Smooth muscle cell (in vitro differentiated cells): ENCODE data around the gene NKX1-1. TPM values are rescaled to one million over a fixed set of nuclear protein-coding genes. Genes with fewer than 3 reads are reported as not detected.

Experiments used
- DNase-seq: peaks from one replicate; lab custom pipeline; 2025; ENCODE audit not compliant: unreplicated experiment; lab: John Stamatoyannopoulos, UW
- H2AFZ ChIP-seq: fragments of 200-600 bp; sonication (generic); 2 replicates; pipeline ENCODE4 v1.6.0; 2016; ENCODE audit warnings: antibody characterized with exemption, low read depth, mild to moderate bottlenecking
- H3F3A ChIP-seq: fragments of 200-600 bp; sonication (generic); 2 replicates; pipeline ENCODE4 v1.6.0; 2017; ENCODE audit warnings: antibody characterized with exemption, low read depth
- H3K27ac ChIP-seq: fragments of 200-600 bp; sonication (generic); 2 replicates; pipeline ENCODE4 v1.5.1; 2016; ENCODE audit warnings: low read depth, mild to moderate bottlenecking
- H3K27me3 ChIP-seq: fragments of 200-600 bp; sonication (generic); 2 replicates; pipeline ENCODE4 v1.6.1; 2016; ENCODE audit warnings: low read depth, mild to moderate bottlenecking
- H3K36me3 ChIP-seq: fragments of 200-600 bp; sonication (generic); 2 replicates; pipeline ENCODE4 v1.5.1; 2016; ENCODE audit warnings: low read depth
- H3K4me1 ChIP-seq: fragments of 200-600 bp; sonication (generic); 2 replicates; pipeline ENCODE4 v1.5.1; 2016; ENCODE audit warnings: low read depth
- H3K4me2 ChIP-seq: fragments of 200-600 bp; sonication (generic); 2 replicates; pipeline ENCODE4 v1.6.0; 2016; ENCODE audit warnings: mild to moderate bottlenecking
- H3K4me3 ChIP-seq: fragments of 200-600 bp; sonication (generic); 2 replicates; pipeline ENCODE4 v1.5.1; 2016; ENCODE audit warnings: mild to moderate bottlenecking
- H3K79me2 ChIP-seq: fragments of 200-600 bp; sonication (generic); 2 replicates; pipeline ENCODE4 v1.6.0; 2016; ENCODE audit warnings: low read depth, mild to moderate bottlenecking
- H3K9ac ChIP-seq: fragments of 200-600 bp; sonication (generic); 2 replicates; pipeline ENCODE4 v1.6.0; 2016; ENCODE audit warnings: low read depth
- H3K9me3 ChIP-seq: fragments of 200-600 bp; sonication (generic); replicated peaks from 2 replicates; pipeline ENCODE4 v1.5.1; 2016; ENCODE audit warnings: low read depth
- H4K20me1 ChIP-seq: fragments of 200-600 bp; sonication (generic); 2 replicates; pipeline ENCODE4 v1.6.0; 2016; ENCODE audit warnings: low read depth
- WGBS: methylation state at CpG from one replicate; pipeline ENCODE4 v1.1.7; 2016; ENCODE audit warnings: low lambda C conversion rate; 5-methylcytosine and 5-hydroxymethylcytosine counted together
- polyA plus RNA-seq: library from polyadenylated mRNA; unstranded; fragments of >200 nt; fragmentation: Nextera tagmentation; extraction: Ambion mirVana; gene quantifications from 2 replicates; pipeline ENCODE4 v1.2.1, GENCODE V29; 2016
- total RNA-seq: library from RNA; depleted of rRNA; stranded (reverse); fragments of >200 nt; gene quantifications from 2 replicates; pipeline ENCODE4 v1.2.3, GENCODE V29; 2014
- TF ChIP-seq, protein P1 (sequence below): fragments of 200-600 bp; sonication (generic); IDR thresholded peaks from 2 replicates; pipeline ENCODE4 v1.5.1; 2017; ENCODE audit warnings: borderline replicate concordance, mild to moderate bottlenecking, antibody characterized with exemption; ENCODE audit not compliant: insufficient read depth, poor library complexity, severe bottlenecking

Gene NKX1-1
- total and polyA plus RNA-seq, 2 experiments from 2014 or later: not detected

DNA sequence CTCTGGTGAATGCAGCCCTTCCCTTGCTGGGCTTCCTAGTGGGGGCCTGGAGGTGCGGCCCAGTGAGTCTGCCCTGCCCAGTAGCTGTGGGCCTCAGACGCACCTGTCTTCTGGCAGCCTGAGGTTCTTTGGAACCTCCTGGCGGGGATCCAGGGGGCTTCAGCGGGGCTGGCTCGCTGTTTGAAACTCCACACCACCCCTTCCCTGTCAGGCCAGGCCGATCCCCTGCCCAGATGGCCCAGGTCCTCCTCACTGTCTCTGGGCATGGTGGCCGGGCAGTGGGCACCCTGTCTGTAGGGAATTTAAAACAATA, 10.7 kb upstream of the NKX1-1 start:
- H3K36me3 ChIP-seq: no peaks in the 10 kb centered on the region
- H3K27me3 ChIP-seq: peaks cover 64% of the 10 kb centered on the region
- H2AFZ ChIP-seq: no peak overlapping the region
- no peak overlapping the region for H3K9ac ChIP-seq
- no peak overlapping the region for H3K27ac ChIP-seq
- DNase-seq: no peak
- H4K20me1 ChIP-seq: no peaks in the 10 kb centered on the region
- no peaks in the 10 kb centered on the region for H3K4me1 ChIP-seq
- TF ChIP-seq, protein P1, sequence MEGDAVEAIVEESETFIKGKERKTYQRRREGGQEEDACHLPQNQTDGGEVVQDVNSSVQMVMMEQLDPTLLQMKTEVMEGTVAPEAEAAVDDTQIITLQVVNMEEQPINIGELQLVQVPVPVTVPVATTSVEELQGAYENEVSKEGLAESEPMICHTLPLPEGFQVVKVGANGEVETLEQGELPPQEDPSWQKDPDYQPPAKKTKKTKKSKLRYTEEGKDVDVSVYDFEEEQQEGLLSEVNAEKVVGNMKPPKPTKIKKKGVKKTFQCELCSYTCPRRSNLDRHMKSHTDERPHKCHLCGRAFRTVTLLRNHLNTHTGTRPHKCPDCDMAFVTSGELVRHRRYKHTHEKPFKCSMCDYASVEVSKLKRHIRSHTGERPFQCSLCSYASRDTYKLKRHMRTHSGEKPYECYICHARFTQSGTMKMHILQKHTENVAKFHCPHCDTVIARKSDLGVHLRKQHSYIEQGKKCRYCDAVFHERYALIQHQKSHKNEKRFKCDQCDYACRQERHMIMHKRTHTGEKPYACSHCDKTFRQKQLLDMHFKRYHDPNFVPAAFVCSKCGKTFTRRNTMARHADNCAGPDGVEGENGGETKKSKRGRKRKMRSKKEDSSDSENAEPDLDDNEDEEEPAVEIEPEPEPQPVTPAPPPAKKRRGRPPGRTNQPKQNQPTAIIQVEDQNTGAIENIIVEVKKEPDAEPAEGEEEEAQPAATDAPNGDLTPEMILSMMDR: no peak
- H3K4me2 ChIP-seq: no peak overlapping the region
- H3K4me3 ChIP-seq: no peak overlapping the region
- no peaks in the 10 kb centered on the region for H3K9me3 ChIP-seq
- no peaks in the 10 kb centered on the region for H3F3A ChIP-seq
- WGBS: 90% methylated on average over 7 of the region's 7 CpGs
- H3K79me2 ChIP-seq: no peaks in the 10 kb centered on the region

DNA sequence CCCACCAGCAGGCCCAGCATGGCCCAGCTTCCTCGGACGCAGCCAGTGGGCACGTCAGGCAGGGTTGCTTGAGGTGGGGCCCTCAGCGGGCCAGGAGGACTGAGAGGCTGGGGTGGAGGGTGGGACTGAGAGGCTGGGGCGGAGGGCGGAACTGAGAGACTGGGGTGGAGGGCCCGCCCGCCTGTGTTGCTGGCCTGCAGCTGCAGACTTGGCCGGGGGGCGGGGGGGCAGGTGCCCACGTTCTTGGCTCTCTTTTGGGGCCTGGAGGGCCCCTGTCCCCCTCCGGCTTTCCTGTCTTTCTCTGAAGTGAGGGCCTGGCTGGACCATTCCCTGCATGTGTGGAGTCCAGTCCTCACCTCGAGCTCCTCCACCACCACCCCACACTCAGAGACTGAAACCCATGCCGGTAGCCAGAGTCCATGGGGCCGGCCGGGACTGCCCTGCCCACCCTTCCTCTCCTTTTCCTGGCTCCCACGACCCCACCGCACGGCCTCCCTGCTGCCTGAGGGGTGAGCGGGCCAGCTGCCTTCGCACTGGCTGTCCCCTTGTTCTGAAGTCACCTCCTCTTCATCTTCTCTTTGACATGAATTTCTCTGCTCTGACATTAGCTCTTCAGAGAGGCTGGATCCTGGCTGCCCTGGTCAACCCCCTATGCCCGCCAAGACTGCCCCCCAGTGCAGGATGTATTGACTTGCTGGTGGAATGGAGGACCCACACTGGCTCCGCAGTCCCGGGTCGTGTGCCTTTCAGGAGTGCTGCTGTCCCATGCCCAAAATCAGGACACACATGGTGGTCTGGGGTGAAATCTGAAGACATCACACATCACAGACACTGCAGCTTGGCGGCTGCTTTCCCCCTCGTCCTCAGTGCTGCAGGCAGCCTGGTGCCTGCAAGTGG, 10.1 kb upstream of the NKX1-1 start:
- H3K27me3 ChIP-seq: peaks cover 66% of the 10 kb centered on the region
- TF ChIP-seq, protein P1: no peak

DNA sequence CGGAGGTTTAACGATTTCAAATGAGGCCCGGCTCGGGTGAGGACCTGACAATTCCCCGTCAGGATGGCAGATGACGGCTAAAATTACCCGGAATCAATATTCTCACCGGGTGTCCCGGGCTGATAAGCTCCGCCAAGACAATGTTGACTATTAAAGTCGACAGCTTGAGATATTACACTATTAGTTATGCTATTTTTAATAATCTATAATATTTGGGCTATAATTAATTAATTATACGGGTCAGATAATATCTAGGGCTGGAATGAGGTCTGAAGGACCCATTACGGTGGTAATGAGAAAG, 9.4 kb upstream of the NKX1-1 start:
- 88% methylated on average over 13 of the region's 13 CpGs for WGBS
- TF ChIP-seq, protein P1: no peak

More for the DNA sequence above, 10.1 kb upstream of the NKX1-1 start:
- no peak for DNase-seq
- Histone ChIP-seq H3K27ac (no peak overlapping the region), H3K4me2 (no peak overlapping the region), H2AFZ (no peak overlapping the region), H3K79me2 (no peaks in the 10 kb centered on the region), H3K36me3 (no peaks in the 10 kb centered on the region), H3K9me3 (no peaks in the 10 kb centered on the region), H4K20me1 (no peaks in the 10 kb centered on the region), H3K9ac (no peak overlapping the region), H3K4me3 (no peak overlapping the region), H3K4me1 (no peaks in the 10 kb centered on the region), H3F3A (no peaks in the 10 kb centered on the region)
- 81% methylated on average over 25 of the region's 27 CpGs for WGBS

More for the DNA sequence above, 9.4 kb upstream of the NKX1-1 start:
- no peak overlapping the region for H3K27ac ChIP-seq
- no peak for DNase-seq
- no peak overlapping the region for H3K4me3 ChIP-seq
- H3K9me3 ChIP-seq: no peaks in the 10 kb centered on the region
- no peaks in the 10 kb centered on the region for H3K79me2 ChIP-seq
- H2AFZ ChIP-seq: no peak overlapping the region
- no peaks in the 10 kb centered on the region for H3K4me1 ChIP-seq
- H3K9ac ChIP-seq: no peak overlapping the region
- H3K27me3 ChIP-seq: peaks cover 66% of the 10 kb centered on the region
- H3F3A ChIP-seq: no peaks in the 10 kb centered on the region
- no peak overlapping the region for H3K4me2 ChIP-seq
- no peaks in the 10 kb centered on the region for H3K36me3 ChIP-seq
- no peaks in the 10 kb centered on the region for H4K20me1 ChIP-seq
